NCI-H1417 (cell line): ENCODE data around the gene CAPN5.
A peak's percentile ranks its signal among the peaks of the same experiment; 100 is the strongest.

ENCODE experiments used
- DNase-seq, 3 experiments: peaks; one replicate each; lab custom pipeline; 2025; lab: John Stamatoyannopoulos, UW

Gene CAPN5

DNA sequence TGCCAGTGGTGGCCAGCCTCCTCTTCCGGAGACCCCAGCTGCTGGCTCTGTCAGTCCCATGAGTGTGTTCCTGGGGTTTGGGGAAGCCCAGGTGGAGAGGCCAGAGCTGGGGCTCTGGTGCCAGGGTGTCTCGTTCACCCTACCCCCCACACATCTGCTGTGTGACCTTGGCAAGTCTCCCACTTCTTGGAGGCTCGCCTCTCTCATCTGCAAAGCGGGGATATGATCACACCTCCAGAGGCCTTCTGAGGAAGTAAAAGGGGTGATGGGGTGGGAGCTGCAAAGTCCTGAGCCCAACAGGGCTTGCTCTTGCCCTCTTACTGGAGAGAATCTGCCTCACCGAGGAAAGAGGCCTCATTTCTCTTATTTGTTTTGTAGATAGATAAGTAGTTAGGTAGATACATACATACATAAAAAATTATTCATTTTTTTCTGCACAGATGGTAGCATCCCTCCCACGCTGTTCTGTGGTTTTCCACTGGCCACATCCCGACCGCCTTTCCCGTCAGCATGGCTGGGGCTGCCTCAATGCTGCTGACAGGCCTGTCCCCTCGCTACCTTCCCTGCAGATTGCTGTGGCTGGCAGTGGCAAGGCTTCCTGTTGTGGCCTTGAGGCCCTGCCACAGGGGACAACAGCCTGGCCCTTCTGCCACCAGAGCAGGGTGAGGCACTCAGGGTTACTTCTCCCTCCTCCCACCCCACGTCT, 85.2 kb downstream of the CAPN5 start:
- no peak for DNase-seq

DNA sequence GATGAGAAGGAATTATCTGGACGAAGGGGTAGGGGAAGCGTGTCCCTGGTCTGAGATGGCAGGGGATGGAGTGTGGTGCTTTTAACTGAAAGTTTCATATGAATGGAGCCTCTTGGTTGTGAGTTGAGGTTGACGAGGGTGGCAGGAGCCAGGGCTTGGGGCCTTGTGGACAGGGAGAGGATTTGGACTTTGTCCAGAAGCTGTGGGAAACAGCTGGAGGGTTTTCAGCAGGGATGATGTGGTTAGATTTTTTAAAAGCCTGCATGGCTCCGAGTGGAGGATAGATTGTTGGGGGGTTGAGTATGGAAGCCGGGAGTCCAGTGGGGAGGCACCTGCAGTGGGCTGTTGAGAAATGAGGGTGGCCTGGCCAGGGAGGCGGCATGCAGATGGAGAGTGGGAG, 86.1 kb downstream of the CAPN5 start:
- no peak for DNase-seq

DNA sequence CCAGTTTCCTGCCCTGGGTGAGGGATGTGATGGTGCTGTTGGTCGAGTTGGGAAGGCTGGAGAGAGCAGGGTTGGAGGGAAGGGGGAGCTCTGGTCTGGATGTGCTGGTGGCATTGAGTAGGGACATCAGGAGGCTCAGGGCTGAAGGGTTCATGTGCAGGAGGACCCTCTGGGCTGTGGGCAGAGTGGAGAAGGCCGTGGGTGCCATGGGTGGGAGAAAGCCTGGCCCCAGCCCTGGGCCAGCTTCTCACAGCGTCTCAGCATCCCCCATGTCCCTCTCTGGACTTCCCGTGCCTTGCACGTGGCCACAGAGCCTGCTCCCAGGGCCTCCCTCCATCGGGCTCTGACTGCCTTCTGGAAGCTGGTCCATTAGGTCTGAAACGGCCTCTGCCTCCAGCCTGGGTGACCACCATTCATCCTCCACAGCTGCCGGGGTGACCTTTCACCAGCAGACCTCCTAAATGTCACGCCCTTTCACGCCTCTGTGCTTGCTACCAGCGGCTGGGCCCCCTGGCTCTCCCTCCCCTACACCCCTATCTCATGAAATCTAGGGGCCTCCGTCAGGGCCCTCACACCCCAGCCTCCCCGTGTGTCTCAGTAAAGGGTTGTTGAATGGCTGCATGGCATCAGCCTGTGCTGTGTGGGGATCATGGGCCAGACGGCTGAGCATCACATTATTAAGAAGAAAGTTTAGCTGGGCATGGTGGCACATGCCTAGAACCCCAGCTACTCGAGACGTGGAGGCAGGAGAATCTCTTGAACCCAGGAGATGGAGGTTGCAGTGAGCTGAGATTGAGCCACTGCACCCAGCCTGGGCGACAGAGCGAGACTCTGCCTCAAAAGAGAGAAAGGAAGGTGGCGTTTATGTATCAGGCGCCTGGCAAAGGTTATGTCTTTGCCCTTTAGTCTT, 86.8 kb downstream of the CAPN5 start:
- DNase-seq = no peak

DNA sequence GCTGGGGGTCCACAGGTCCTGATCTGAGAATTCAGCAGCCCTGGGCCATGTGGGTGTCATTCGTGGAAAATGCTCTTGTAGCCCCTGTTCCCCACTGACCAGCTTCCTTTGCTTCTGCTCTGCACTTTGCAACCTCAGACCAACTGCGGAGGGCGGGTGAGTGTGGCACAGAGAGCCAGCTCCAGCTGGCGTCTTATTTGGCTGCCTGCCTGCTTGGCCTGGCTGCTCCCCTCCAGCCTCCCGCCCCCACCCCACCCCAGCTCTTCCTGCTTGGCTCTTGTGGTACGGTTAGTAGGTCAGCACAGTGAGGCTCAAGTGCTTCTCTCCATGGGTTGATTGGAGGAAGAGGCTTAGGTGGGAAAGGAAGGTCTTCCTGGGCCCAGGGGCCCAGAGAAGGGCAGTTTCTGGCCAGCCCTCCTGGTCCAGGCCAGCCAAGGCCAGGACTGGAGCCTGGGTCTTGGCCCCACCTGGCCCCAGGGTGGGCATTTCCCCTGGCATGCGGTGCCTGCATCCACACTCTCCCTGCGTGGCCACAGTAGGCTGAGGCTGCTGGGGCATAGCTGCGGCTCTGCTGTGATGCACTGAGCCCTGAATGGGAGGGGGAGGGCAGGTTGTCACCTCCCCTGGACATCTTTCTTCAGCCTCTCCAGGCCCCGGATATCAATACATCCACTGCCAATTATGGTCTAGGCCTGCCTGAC, 87.8 kb downstream of the CAPN5 start:
- peak in 1 of 3 experiments; percentile 25 for DNase-seq

DNA sequence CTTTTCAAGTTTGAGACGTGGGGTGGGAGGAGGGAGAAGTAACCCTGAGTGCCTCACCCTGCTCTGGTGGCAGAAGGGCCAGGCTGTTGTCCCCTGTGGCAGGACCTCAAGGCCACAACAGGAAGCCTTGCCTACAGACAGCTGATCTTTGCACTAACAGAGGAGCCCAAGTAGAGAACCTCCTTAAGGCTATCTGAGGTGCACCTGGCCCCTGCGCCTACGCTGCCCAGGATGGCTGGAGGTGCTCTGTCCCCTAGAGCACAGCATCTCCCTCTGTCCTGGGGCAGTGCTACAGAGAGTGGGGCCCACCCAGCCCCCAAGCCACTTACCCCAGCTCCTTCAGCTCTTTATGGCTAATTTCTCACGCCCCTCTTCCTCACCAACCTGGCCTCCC, 88.3 kb downstream of the CAPN5 start:
- no peak for DNase-seq

- no peak for DNase-seq
Observed at GRCh38 chr11:77155556-77156130, 88.9 kb downstream of the CAPN5 start.

- no peak for DNase-seq
Observed at GRCh38 chr11:77156396-77157195, 89.8 kb downstream of the CAPN5 start.

GRCh38 chr11:77158041-77158695, 91.4 kb downstream of the CAPN5 start:
- no peak for DNase-seq

DNA sequence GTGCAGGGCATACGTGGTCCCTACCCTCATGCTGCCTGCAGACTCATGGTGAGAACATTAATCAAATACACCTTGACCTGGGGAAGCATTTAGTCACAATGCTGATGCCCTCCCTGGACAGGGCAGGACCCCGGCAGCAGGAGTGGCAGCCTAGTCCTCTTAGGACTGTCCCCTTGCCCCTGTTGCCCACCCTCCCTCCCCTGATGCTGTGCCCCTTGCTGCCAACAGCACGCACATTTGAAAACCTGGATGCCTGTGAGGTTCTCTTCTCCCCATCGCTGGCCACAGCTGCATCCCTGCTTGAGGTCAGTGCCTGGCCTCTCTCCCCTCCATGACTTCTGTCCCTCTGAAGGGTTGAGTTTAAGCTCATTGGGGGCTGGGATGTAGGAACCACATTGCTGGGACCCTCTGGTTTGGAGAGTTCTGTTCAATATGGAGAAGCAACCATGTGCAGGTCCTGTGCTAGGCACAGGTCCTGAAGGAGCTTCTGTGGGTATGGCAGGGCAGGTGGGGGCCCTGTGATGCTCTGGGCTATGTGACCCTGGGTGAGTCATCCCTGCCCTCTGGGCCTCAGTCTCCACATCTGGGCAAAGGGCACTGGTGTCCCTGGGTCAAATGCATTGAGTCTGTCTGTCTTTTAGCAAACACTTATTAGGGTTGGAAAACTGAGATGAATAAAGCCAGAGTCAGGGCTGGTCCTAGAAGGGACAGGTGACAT, 92.6 kb downstream of the CAPN5 start:
- DNase-seq = no peak

- DNase-seq = no peak
Observed at GRCh38 chr11:77159937-77160495, 93.2 kb downstream of the CAPN5 start.

DNA sequence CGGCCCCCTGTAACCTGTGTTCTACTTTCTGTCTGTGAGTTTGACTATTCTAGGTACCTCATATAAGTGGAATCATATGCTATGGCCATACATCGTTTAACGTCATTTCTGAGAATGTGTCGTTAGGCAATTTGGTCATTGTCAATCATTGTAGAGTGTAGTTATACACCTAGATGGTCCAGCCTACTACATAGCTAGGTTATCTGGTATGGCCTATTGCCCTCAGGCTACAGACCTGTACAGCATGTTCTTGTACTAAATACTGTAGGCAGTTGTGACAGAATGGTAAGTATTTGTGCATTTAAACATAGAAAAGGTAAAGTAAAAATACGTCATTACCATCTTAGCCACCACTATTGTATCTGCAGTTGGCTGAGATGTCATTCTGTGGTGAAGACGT, 96.5 kb downstream of the CAPN5 start:
- DNase-seq = no peak

- DNase-seq = no peak
Observed at GRCh38 chr11:77165066-77165465, 98.3 kb downstream of the CAPN5 start.

- DNase-seq = no peak
Observed at GRCh38 chr11:77166021-77166420, 99.2 kb downstream of the CAPN5 start.

DNA sequence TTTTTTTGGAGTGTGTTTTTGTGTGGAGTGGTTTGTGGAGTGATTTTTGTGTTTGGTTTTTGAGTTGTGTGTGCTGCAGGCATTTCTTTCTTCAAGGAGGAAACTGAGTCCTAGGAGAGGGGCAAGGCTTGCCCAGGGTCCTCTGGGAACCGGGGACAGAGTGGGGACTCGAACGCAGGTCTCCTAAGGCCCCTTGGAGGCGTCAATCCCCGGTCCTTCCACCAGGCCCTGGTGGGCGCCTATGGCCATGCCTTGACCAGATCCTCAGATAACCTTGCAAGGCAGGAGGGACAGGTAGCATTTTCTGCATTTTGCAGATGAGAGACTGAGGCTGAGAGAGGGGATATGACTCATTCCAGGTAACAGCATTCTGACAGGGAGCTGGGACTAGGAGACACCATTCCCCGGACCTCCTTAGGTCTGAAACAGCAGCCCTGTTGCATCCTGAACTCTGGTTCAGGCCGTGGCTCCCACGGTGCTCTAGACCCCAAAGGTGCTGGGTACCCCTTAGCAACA, 100.4 kb downstream of the CAPN5 start:
- DNase-seq = no peak

DNA sequence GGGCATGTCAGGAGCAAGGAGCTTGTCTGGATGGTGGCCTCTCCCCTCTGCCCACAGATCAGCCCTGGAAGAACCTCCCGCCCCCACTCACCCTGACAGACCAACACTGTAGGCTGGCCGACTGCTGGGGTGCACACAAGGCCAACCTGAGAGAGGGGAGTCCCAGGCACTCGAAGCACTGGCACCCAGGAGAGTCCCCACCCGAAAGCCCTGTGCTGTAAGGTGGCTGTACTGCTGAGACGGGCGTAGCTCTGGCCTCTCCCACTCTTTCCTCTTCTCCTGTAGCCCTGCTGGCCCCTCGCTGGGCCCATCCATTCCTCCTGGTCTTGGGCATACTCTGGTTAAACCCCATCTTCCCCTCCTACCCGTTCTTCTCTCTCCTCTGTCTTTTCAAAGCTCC, 101.0 kb downstream of the CAPN5 start:
- DNase-seq = no peak

GRCh38 chr11:77170107-77170506, 103.3 kb downstream of the CAPN5 start:
- DNase-seq = no peak

- no peak for DNase-seq
Observed at GRCh38 chr11:77171254-77171653, 104.5 kb downstream of the CAPN5 start.

GRCh38 chr11:77171885-77172665, 105.3 kb downstream of the CAPN5 start:
- DNase-seq = no peak

GRCh38 chr11:77172666-77172982, 105.9 kb downstream of the CAPN5 start:
- DNase-seq = no peak
